DMS 273 treated with DMSO at 0.1 percent for 48 hours (cell line): ENCODE results near the gene IRF6.
A peak's percentile ranks its signal among the peaks of the same experiment; 100 is the strongest.
"Not testable (repeated sequence)": the region's sequence is repeated elsewhere in the genome, so short reads cannot be mapped to it uniquely, and the experiment has no call there.

ENCODE experiments used
- DNase-seq: peaks from one replicate; lab custom pipeline; 2025; lab: John Stamatoyannopoulos, UW

IRF6 gene

DNA sequence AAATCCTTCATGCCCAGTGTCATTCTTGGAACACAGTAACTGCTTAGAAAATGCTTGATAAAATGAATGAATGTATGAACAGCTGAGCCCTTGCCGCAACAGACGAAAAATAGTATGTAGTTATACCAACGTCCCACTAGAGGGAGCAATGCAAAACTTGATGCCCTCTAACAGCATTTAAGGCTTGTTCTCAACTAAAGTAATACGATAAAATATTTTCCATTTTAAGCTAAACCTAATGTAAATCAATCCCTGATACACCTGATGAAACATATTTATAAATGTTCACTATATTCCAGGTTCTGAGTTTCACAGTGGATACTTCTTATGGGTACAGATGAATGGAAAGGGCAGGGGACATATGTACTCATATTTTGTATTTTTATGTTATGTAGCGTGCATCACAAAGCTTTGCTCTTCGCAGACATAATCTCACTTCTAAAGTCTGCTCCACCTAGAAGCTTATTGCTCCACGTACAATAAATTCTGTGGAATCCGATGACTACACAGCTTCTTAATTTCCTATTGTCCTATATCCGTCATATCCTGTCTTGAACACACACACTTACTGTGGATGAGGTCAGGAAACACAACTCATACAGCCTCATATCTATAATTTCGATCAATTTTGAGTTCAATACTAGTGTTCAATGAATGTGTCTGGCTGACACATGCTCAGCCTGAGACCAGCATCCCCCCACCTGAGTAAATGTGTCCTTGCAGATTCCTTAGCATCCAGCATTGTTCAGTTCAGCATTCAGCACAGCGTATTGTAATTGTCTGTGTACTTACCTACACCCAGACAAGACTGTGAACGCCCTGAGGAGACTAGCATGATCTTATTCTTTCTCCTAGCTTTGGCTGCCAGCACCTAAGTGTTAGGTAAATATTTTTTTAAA lies 17.4 kb upstream of the IRF6 start:
- peak; percentile 20 for DNase-seq

GRCh38 chr1:209822706-209823105 lies 16.8 kb upstream of the IRF6 start:
- no peak for DNase-seq

DNA sequence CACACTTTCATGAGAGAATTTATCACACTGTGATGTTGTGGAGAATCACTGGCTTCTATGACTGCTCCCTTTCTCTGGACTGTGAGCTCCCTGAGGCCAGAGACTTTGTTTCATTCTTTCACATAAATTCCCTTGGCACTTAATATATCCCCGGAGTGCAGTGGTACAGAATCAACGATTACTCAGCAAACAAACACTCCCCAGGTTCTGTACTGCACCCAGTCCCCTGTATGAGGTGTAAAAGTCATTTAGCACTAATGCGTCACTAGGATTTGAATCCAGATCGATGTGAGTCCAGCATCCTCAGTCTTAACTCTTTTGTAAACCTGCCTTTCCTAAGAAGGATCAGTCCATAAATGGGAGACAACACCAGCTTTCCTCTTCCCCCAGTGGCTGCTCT lies 15.0 kb upstream of the IRF6 start:
- DNase-seq, result no peak

GRCh38 chr1:209819058-209819457 lies 13.1 kb upstream of the IRF6 start:
- DNase-seq, result no peak

GRCh38 chr1:209817691-209818090 lies 11.7 kb upstream of the IRF6 start:
- no peak for DNase-seq

- DNase-seq, result no peak
Observed at GRCh38 chr1:209816923-209817322, 11.0 kb upstream of the IRF6 start.

GRCh38 chr1:209815931-209816341 lies 10.0 kb upstream of the IRF6 start:
- DNase-seq, result peak; percentile 56

- DNase-seq, result no peak
Observed at GRCh38 chr1:209815490-209815889, 9.5 kb upstream of the IRF6 start.

DNA sequence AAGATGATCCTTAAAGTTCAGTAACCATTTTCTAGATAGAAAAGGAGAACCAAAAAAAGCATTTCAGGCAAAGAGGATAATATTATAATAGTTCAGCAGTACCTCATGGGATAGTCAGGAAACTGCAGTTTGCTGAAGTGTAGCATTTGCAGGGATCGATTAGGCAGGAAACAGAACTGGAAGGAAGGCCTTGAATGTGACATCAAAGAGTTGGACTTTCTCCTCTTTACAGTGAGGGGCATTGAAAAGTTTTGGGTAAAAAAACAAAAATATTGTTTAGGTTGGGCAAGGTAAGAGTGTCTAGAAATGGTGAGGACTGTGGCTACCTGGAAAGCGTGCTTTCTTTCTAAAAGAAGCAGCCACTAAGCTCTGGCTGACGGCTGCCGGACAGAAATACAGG lies 8.0 kb upstream of the IRF6 start:
- no peak for DNase-seq

GRCh38 chr1:209810783-209811182 lies 4.8 kb upstream of the IRF6 start:
- no peak for DNase-seq

GRCh38 chr1:209809611-209810010 lies 3.7 kb upstream of the IRF6 start:
- no peak for DNase-seq

- DNase-seq, result peak; percentile 40
Observed at GRCh38 chr1:209808059-209808581, 2.2 kb upstream of the IRF6 start.

DNA sequence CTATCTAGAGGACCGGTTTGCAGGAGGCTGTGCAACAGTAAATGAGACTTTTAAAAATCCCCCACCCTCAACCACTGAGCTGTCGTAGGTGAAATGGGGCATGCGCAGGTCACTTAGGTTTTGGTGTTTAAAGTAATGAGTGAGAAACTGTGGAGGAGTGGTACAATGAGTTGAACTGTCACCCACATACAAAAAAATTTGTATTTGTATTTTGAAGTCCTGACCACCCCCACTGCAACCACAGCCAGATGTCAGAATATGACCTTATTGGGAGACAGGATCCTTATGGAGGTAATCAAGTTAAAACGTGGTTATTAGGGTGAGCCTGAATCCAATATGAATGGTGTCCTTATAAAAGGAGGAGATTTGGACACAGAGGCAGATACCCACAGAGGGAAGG lies 1.6 kb upstream of the IRF6 start:
- DNase-seq, result no peak

- DNase-seq, result no peak
Observed at GRCh38 chr1:209805341-209805781, 581 bp downstream of the IRF6 start.

- DNase-seq, result no peak
Observed at GRCh38 chr1:209803568-209803967, 2.4 kb downstream of the IRF6 start.

GRCh38 chr1:209802780-209803152 lies 3.2 kb downstream of the IRF6 start:
- no peak for DNase-seq

DNA sequence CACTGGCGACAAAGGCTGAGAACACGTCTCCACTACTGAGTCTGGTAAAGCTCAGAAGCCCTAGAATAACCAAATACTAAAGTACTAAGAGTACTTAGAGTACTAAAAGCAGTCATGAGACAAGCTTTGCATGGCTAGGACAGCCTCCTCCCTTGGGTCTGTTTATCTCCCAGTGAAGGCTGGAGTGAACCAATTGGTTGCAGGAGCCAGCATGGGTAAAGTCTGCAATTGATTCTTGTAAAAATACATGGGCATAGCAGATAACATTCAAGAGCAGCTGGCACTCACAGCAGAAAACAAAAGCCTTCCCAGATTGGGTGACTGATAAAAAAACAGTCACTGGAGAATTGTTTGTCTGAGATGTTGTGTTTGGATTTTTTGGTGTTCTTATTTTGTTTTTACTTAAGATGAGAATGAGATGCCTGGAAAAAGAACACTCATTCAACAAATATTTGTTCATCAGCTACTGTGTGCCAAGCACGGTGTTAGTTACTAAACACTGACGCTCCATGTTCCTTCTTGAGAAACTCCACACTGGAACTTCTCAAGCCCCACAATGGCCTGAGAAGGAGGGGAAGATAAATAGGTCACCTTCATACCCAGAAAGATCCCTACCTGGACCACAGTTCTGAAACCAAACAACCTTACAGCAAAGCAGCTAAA lies 3.7 kb downstream of the IRF6 start:
- no peak for DNase-seq

- peak; percentile 42 for DNase-seq
Observed at GRCh38 chr1:209800984-209801834, 4.7 kb downstream of the IRF6 start.

GRCh38 chr1:209797978-209798639 lies 7.8 kb downstream of the IRF6 start:
- DNase-seq, result no peak

DNA sequence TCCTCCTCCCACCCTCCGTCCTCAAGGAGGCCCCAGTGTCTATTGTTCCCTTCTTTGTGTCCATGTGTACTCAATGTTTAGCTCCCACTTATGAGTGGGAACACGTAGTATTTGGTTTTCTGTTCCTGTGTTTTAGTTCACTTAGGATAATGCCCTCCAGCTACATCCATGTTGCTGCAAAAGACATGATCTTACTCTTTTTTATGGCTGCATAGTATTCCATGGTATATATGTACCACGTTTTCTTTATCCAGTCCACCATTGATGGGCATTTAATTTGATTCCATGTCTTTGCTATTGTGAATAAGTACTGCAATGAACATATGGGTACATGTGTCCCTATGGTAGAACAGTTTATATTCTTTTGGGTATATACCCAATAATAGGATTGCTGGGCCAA lies 12.2 kb downstream of the IRF6 start:
- not testable (repeated sequence) for DNase-seq

DNA sequence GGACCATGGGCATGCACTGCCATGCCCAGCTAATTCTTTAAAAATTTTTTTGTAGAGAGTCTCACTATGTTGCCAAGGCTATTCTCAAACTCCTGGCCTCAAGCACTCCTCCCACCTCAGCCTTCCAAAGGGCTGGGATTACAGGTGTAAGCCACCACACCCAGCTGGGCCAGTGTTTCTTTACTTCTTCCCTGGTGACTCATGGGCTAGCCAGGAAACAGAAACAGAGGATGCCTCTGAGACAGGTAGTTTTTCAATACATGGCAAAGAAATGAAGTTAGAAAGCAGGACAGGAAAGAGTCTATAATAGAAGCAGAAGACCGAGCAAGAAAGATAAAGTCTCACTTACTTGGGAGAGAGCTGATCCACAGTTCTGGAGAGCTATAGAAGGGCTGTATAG lies 14.0 kb downstream of the IRF6 start:
- DNase-seq, result no peak
